Lower lobe of right lung (tissue), 2 donors: Measurements from ENCODE around the gene NPTN. TPM values are rescaled to one million over a fixed set of nuclear protein-coding genes. Genes with fewer than 3 reads are reported as not detected.

ENCODE experiments used
- ATAC-seq, 2 donors: fragments of 200-7000 bp; cut with Tn5 transposase; one replicate each; pipeline ENCODE4 v1.9.1; 2020 to 2022; ENCODE audit warnings: mild to moderate bottlenecking in 2 of 2, moderate library complexity in 2 of 2
- DNase-seq: peaks from one replicate; pipeline ENCODE4 v3.0.0-alpha.2; 2020
- H3K27ac ChIP-seq: fragments of 200-600 bp; one replicate; pipeline ENCODE4 v1.8.0; 2022
- H3K27me3 ChIP-seq: fragments of 200-600 bp; one replicate; pipeline ENCODE4 v1.8.0; 2022; ENCODE audit warnings: low read depth
- H3K36me3 ChIP-seq: fragments of 200-600 bp; one replicate; pipeline ENCODE4 v1.8.0; 2022; ENCODE audit warnings: mild to moderate bottlenecking
- H3K4me1 ChIP-seq: fragments of 200-600 bp; one replicate; pipeline ENCODE4 v1.8.0; 2022
- H3K4me3 ChIP-seq: fragments of 200-600 bp; one replicate; pipeline ENCODE4 v1.8.0; 2022; ENCODE audit warnings: mild to moderate bottlenecking
- H3K9me3 ChIP-seq: fragments of 200-600 bp; one replicate; pipeline ENCODE4 v1.8.0; 2022
- CTCF ChIP-seq: fragments of 200-600 bp; IDR thresholded peaks from one replicate; pipeline ENCODE4 v1.8.0; 2022; ENCODE audit warnings: antibody characterized with exemption, mild to moderate bottlenecking
- intact Hi-C: fragments of 100-400 bp; cut with DNase I; formaldehyde crosslinking; loops from one replicate; pipeline ENCODE4 v1.11.0; 2022
- total RNA-seq: library from RNA; stranded (reverse); fragmentation: NEBNext Ultra II Directional; extraction: Animal tissue kit (Norgen Biotek cat#: 25700); gene quantifications from one replicate; pipeline ENCODE4 v1.2.1, GENCODE V29; 2021
- donor health status: DM: no; HTN: yes; CAD: no; lungs with severe emphysema.

The NPTN gene
- total RNA-seq, 1 donor from 2014 or later: 138 TPM

GRCh38 chr15:73599934-73600333, 33.3 kb downstream of the NPTN start:
- Histone ChIP-seq H3K9me3 (no peaks in the 10 kb centered on the region), H3K4me3 (no peak overlapping the region), H3K27me3 (no peaks in the 10 kb centered on the region), H3K4me1 (peaks cover 79% of the 10 kb centered on the region), H3K27ac (no peak overlapping the region), H3K36me3 (no peaks in the 10 kb centered on the region)
- ATAC-seq (no peak), DNase-seq (no peak)
- intact Hi-C loops: no loop called here
- no peak for TF ChIP-seq CTCF

GRCh38 chr15:73598530-73599160, 34.5 kb downstream of the NPTN start:
- DNase-seq (no peak), ATAC-seq (no peak)
- no peak overlapping the region for H3K4me3 ChIP-seq
- H3K4me1 ChIP-seq: peaks cover 92% of the 10 kb centered on the region
- H3K36me3 ChIP-seq: no peaks in the 10 kb centered on the region
- intact Hi-C loops: no loop called here
- H3K27me3 ChIP-seq: no peaks in the 10 kb centered on the region
- no peak for TF ChIP-seq CTCF
- H3K9me3 ChIP-seq: no peaks in the 10 kb centered on the region
- H3K27ac ChIP-seq: no peak overlapping the region

- intact Hi-C loops: no loop called here
- no peaks in the 10 kb centered on the region for H3K9me3 ChIP-seq
- DNase-seq (no peak), ATAC-seq (no peak)
- no peak overlapping the region for H3K27ac ChIP-seq
- TF ChIP-seq CTCF: no peak
- H3K27me3 ChIP-seq: no peaks in the 10 kb centered on the region
- H3K36me3 ChIP-seq: peaks cover under 1% of the 10 kb centered on the region
- peaks cover 86% of the 10 kb centered on the region for H3K4me1 ChIP-seq
- no peak overlapping the region for H3K4me3 ChIP-seq
These were observed 36.1 kb downstream of the NPTN start for GRCh38 chr15:73597036-73597638.

- intact Hi-C loops: no loop called here
- Histone ChIP-seq H3K27ac (no peak overlapping the region), H3K27me3 (no peaks in the 10 kb centered on the region), H3K36me3 (peaks cover 10% of the 10 kb centered on the region), H3K4me1 (peaks cover 76% of the 10 kb centered on the region), H3K9me3 (no peaks in the 10 kb centered on the region), H3K4me3 (no peak overlapping the region)
- ATAC-seq: no peak
- no peak for TF ChIP-seq CTCF
- DNase-seq: no peak
These were observed 37.0 kb downstream of the NPTN start for GRCh38 chr15:73596174-73596573.

- H3K9me3 ChIP-seq: no peaks in the 10 kb centered on the region
- H3K27ac ChIP-seq: no peak overlapping the region
- H3K36me3 ChIP-seq: peaks cover 29% of the 10 kb centered on the region
- no peak for DNase-seq
- peaks cover 56% of the 10 kb centered on the region for H3K4me1 ChIP-seq
- H3K27me3 ChIP-seq: no peaks in the 10 kb centered on the region
- intact Hi-C loops: no loop called here
- no peak for ATAC-seq
- no peak overlapping the region for H3K4me3 ChIP-seq
- no peak for TF ChIP-seq CTCF
These were observed 39.1 kb downstream of the NPTN start for GRCh38 chr15:73594109-73594508.
